Hepatocyte (in vitro differentiated cells): ENCODE measurements around the gene OCIAD1. TPM values are rescaled to one million over a fixed set of nuclear protein-coding genes. Genes with fewer than 3 reads are reported as not detected.

Experiments
- DNase-seq: peaks from one replicate; pipeline ENCODE4 v3.0.0-alpha.2; 2016; ENCODE audit warnings: low spot score
- H2AFZ ChIP-seq: fragments of 200-600 bp; sonication (generic); 2 replicates; pipeline ENCODE4 v1.6.0; 2016; ENCODE audit warnings: antibody characterized with exemption, mild to moderate bottlenecking
- H3K27ac ChIP-seq: fragments of 200-600 bp; sonication (generic); 2 replicates; pipeline ENCODE4 v1.5.1; 2016; ENCODE audit warnings: mild to moderate bottlenecking
- H3K27me3 ChIP-seq: fragments of 200-600 bp; sonication (generic); 2 replicates; pipeline ENCODE4 v1.6.1; 2016
- H3K36me3 ChIP-seq: fragments of 200-600 bp; sonication (generic); replicated peaks from 2 replicates; pipeline ENCODE4 v1.5.1; 2016; ENCODE audit warnings: low read depth; ENCODE audit not compliant: insufficient read depth
- H3K4me1 ChIP-seq: fragments of 200-600 bp; sonication (generic); 2 replicates; pipeline ENCODE4 v1.5.1; 2016; ENCODE audit warnings: mild to moderate bottlenecking, moderate library complexity; ENCODE audit not compliant: insufficient read depth
- H3K4me2 ChIP-seq: fragments of 200-600 bp; sonication (generic); 2 replicates; pipeline ENCODE4 v1.6.0; 2016
- H3K4me3 ChIP-seq: fragments of 200-600 bp; sonication (generic); 2 replicates; pipeline ENCODE4 v1.5.1; 2016; ENCODE audit warnings: mild to moderate bottlenecking
- H3K79me2 ChIP-seq: fragments of 200-600 bp; sonication (generic); 2 replicates; pipeline ENCODE4 v1.6.0; 2017; ENCODE audit warnings: mild to moderate bottlenecking
- H3K9me2 ChIP-seq: fragments of 200-600 bp; sonication (generic); replicated peaks from 2 replicates; pipeline ENCODE4 v1.6.0; 2017; ENCODE audit warnings: mild to moderate bottlenecking; ENCODE audit not compliant: insufficient read depth
- H3K9me3 ChIP-seq: fragments of 200-600 bp; sonication (generic); 2 replicates; pipeline ENCODE4 v1.5.1; 2016; ENCODE audit warnings: low read depth, mild to moderate bottlenecking
- H4K20me1 ChIP-seq: fragments of 200-600 bp; sonication (generic); 2 replicates; pipeline ENCODE4 v1.6.0; 2016; ENCODE audit warnings: mild to moderate bottlenecking; ENCODE audit not compliant: insufficient read depth, poor library complexity, severe bottlenecking
- EZH2 ChIP-seq: fragments of 200-600 bp; sonication (generic); IDR thresholded peaks from 2 replicates; pipeline ENCODE4 v1.6.1; 2016; ENCODE audit warnings: antibody characterized with exemption, mild to moderate bottlenecking, borderline replicate concordance
- EZH2phosphoT487 ChIP-seq: fragments of 200-600 bp; sonication (generic); IDR thresholded peaks from one replicate; pipeline ENCODE4 v1.6.1; 2018; ENCODE audit warnings: antibody characterized with exemption, mild to moderate bottlenecking, low read depth, moderate library complexity; ENCODE audit not compliant: unreplicated experiment, severe bottlenecking
- WGBS: methylation state at CpG from one replicate; pipeline ENCODE4 v1.1.6; 2016; ENCODE audit warnings: low lambda C conversion rate; ENCODE audit errors: missing lambda C conversion rate; 5-methylcytosine and 5-hydroxymethylcytosine counted together
- polyA plus RNA-seq: library from polyadenylated mRNA; unstranded; fragments of >200 nt; fragmentation: Nextera tagmentation; extraction: Ambion mirVana; gene quantifications from 2 replicates; pipeline ENCODE4 v1.2.1, GENCODE V29; 2016
- total RNA-seq: library from RNA; depleted of rRNA; stranded (reverse); fragments of >200 nt; gene quantifications from 2 replicates; pipeline ENCODE4 v1.2.3, GENCODE V29; 2014
- TF ChIP-seq, protein P1 (sequence below): fragments of 200-600 bp; sonication (generic); IDR thresholded peaks from 2 replicates; pipeline ENCODE4 v1.5.1; 2016; ENCODE audit warnings: antibody characterized with exemption, mild to moderate bottlenecking; ENCODE audit not compliant: poor library complexity

Gene OCIAD1
- total and polyA plus RNA-seq, 2 experiments from 2014 or later: 201 to 233 TPM

DNA sequence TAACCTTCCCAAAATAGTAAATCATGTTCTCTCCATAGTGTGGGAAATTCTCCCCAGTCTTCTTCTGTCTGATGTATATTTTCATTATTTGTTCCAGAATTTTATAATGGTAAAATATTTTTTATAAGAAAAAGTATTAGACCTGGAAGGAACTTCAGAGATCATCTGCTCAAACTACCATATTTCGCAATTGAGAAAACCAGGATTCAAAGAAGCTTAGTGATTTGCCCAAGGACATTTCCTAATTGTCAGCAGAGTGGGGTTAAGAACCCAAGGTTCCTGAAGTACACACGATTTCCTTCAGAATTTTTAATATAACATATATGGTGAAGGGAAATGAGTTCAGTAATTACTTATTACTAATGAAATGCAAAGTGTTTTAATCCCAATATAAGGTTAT is 24.1 kb downstream of the OCIAD1 start:
- Histone ChIP-seq H2AFZ (no peak overlapping the region), H3K27ac (no peak overlapping the region), H3K27me3 (no peaks in the 10 kb centered on the region), H3K79me2 (no peaks in the 10 kb centered on the region), H3K4me2 (no peak overlapping the region), H3K9me2 (no peaks in the 10 kb centered on the region), H3K9me3 (no peaks in the 10 kb centered on the region), H4K20me1 (no peaks in the 10 kb centered on the region), H3K4me3 (no peak overlapping the region), H3K36me3 (no peaks in the 10 kb centered on the region), H3K4me1 (no peaks in the 10 kb centered on the region)
- 96% methylated on average over 2 of the region's 2 CpGs for WGBS
- no peak for DNase-seq
- TF ChIP-seq EZH2: no peak
- no peak for TF ChIP-seq EZH2phosphoT487
- TF ChIP-seq, protein P1, sequence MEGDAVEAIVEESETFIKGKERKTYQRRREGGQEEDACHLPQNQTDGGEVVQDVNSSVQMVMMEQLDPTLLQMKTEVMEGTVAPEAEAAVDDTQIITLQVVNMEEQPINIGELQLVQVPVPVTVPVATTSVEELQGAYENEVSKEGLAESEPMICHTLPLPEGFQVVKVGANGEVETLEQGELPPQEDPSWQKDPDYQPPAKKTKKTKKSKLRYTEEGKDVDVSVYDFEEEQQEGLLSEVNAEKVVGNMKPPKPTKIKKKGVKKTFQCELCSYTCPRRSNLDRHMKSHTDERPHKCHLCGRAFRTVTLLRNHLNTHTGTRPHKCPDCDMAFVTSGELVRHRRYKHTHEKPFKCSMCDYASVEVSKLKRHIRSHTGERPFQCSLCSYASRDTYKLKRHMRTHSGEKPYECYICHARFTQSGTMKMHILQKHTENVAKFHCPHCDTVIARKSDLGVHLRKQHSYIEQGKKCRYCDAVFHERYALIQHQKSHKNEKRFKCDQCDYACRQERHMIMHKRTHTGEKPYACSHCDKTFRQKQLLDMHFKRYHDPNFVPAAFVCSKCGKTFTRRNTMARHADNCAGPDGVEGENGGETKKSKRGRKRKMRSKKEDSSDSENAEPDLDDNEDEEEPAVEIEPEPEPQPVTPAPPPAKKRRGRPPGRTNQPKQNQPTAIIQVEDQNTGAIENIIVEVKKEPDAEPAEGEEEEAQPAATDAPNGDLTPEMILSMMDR: no peak

DNA sequence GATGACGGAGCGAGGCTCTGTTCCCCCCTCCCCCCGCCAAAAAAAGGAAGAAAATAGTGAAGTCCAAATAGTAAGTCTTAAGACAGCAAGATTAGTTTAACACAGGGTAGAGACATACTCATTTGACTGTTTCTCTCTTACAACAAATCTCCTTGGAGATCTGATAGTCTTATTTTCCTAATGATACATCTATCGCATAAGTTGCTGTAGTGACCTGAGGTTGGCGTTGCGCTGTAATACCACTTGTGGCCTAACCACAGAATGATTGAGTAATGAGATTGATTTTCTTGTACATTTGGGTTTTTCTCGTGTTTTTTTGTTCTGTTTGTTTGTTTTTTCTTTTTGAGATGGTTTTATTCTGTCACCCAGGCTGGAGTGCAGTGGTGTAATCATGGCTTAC is 27.2 kb downstream of the OCIAD1 start:
- no peak overlapping the region for H3K27ac ChIP-seq
- no peak overlapping the region for H3K4me3 ChIP-seq
- no peaks in the 10 kb centered on the region for H3K79me2 ChIP-seq
- no peaks in the 10 kb centered on the region for H4K20me1 ChIP-seq
- no peak overlapping the region for H2AFZ ChIP-seq
- H3K4me2 ChIP-seq: no peak overlapping the region
- H3K36me3 ChIP-seq: no peaks in the 10 kb centered on the region
- no peak for DNase-seq
- H3K9me3 ChIP-seq: no peaks in the 10 kb centered on the region
- no peak for TF ChIP-seq EZH2phosphoT487
- TF ChIP-seq, protein P1: no peak
- TF ChIP-seq EZH2: no peak
- WGBS: 98% methylated on average over 7 of the region's 7 CpGs
- no peaks in the 10 kb centered on the region for H3K27me3 ChIP-seq
- H3K9me2 ChIP-seq: no peaks in the 10 kb centered on the region
- H3K4me1 ChIP-seq: no peaks in the 10 kb centered on the region

DNA sequence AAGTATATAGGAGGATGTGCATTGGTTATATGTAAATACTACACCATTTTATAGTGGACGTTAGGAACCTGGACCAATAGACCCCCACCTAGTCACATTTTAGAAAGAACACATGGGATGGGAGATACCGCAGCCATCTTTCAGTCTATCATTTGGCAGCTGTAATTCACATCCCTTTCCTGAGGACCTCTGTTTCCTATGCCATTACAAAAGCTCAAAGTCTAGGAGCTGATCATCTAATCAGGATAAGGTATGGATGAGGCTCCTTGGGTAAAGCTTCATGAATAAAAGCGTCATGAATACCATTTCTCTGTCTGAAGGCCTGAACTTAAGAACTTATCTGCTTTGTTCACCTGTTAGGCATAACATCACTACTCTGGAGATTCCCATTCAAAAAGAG is 31.1 kb downstream of the OCIAD1 start:
- no peak overlapping the region for H3K27ac ChIP-seq
- 91% methylated on average over 3 of the region's 3 CpGs for WGBS
- H3K36me3 ChIP-seq: no peaks in the 10 kb centered on the region
- H3K79me2 ChIP-seq: no peaks in the 10 kb centered on the region
- no peaks in the 10 kb centered on the region for H3K27me3 ChIP-seq
- TF ChIP-seq, protein P1: no peak
- TF ChIP-seq EZH2phosphoT487 (no peak), EZH2 (no peak)
- no peaks in the 10 kb centered on the region for H4K20me1 ChIP-seq
- no peak overlapping the region for H3K4me3 ChIP-seq
- no peaks in the 10 kb centered on the region for H3K4me1 ChIP-seq
- H2AFZ ChIP-seq: no peak overlapping the region
- H3K4me2 ChIP-seq: no peak overlapping the region
- DNase-seq: no peak
- no peaks in the 10 kb centered on the region for H3K9me3 ChIP-seq
- H3K9me2 ChIP-seq: no peaks in the 10 kb centered on the region

DNA sequence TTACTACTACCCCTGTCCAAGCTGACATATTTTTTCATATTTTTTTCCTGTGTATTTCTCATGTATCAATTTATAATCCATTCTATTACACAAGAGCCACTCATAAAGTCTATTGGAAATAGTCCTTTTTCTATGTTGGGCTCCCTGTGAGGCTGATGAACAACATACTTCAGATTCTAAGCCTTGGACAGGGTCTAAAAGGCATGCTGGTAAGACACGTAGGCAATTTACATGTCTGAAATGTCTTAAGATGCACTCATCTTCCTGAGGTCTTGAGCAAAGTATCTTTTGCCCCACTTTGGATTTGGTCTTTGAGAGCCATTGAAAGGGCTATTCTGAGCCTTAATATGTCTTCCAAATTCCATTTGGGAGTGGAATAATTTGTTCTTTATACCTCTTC is 31.8 kb downstream of the OCIAD1 start:
- Histone ChIP-seq H3K27ac (no peak overlapping the region), H3K9me3 (no peaks in the 10 kb centered on the region), H2AFZ (no peak overlapping the region), H3K9me2 (no peaks in the 10 kb centered on the region), H3K4me2 (no peak overlapping the region), H3K4me3 (no peak overlapping the region), H3K79me2 (no peaks in the 10 kb centered on the region), H3K4me1 (no peaks in the 10 kb centered on the region), H3K27me3 (no peaks in the 10 kb centered on the region), H3K36me3 (no peaks in the 10 kb centered on the region), H4K20me1 (no peaks in the 10 kb centered on the region)
- 66% methylated on average over 1 of the region's 1 CpG for WGBS
- no peak for TF ChIP-seq EZH2phosphoT487
- TF ChIP-seq, protein P1: no peak
- no peak for TF ChIP-seq EZH2
- DNase-seq: no peak
